Measurements from ENCODE around the gene PIK3CD.

Gene PIK3CD

DNA sequence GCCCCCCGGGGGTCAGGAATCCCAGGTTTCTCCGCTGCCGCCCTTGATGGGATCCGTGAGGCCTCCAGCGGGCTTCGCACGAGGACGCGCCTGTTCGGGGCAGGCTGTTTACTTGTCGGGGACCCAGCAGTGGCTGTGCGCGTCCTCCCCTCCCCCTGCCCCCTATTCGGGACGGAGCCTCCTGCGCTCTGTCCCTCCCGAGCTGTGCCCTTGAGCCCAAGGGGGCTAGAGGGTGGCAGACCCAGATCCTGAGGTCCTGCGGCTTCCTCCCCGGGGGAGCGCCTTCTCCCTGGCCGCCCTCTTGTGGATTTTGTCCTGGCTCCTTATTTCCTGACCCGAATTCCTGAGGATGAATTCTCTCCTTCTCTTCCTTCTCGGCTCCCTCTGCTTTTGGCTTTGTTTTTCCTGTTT, 38.4 kb downstream of the PIK3CD start:
- peak overlapping the region; percentile 60 for H3K4me3 ChIP-seq (ENCODE audit: low read length)
- no peak for TF ChIP-seq CTCF (conservative IDR thresholded peaks at IDR 0.05; ENCODE audit: low read depth, low read length)
- DNase-seq (ENCODE audit: low read depth): no peak

GRCh38 chr1:9690440-9691107, 39.0 kb downstream of the PIK3CD start:
- no peak for DNase-seq (ENCODE audit: low read depth)
- H3K4me3 ChIP-seq (ENCODE audit: low read length): peak overlapping the region; percentile 60
- TF ChIP-seq CTCF (conservative IDR thresholded peaks at IDR 0.05; ENCODE audit: low read depth, low read length): no peak

DNA sequence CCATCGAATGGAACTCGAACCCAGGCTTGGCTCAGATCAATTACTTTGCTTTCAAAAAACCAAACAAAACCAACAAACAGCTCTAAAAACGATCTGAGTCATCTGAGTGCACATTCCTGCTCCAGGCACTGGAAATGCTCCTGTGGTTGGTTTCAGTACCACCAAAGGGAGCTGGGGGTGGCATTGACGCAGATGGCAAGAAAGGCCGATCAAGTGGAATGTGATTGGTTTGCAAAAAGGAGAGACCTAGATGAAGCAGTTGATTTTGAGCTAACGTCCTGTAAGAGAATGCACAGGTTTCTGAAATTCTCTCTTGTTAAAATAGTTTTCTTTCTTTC, 39.5 kb downstream of the PIK3CD start:
- no peak for TF ChIP-seq CTCF (conservative IDR thresholded peaks at IDR 0.05; ENCODE audit: low read depth, low read length)
- DNase-seq (ENCODE audit: low read depth): no peak
- no peak overlapping the region for H3K4me3 ChIP-seq (ENCODE audit: low read length)

DNA sequence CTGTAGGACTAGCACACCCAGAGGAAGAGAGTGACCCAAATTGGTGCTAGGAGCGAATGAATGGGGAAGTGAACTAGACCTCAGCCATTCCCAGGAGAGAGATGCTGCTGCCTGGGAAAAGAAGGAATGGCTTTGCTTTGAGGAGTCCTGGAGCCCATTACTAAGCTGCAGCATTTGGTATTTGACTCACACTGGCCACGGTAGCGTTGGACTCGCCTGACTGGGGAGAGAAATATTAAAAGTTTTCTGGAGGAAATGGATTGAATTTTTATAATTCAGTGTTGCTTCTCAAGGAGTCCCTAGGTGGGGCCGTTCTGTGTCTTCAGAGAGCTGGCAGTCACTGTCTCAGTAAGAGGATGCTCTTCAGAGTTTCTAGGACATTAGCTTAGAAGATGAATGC, 40.2 kb downstream of the PIK3CD start:
- TF ChIP-seq CTCF (conservative IDR thresholded peaks at IDR 0.05; ENCODE audit: low read depth, low read length): no peak
- DNase-seq (ENCODE audit: low read depth): no peak
- no peak overlapping the region for H3K4me3 ChIP-seq (ENCODE audit: low read length)

- no peak for TF ChIP-seq CTCF (conservative IDR thresholded peaks at IDR 0.05; ENCODE audit: low read depth, low read length)
- H3K4me3 ChIP-seq (ENCODE audit: low read length): no peak overlapping the region
- DNase-seq (ENCODE audit: low read depth): no peak
These were observed 45.3 kb downstream of the PIK3CD start for GRCh38 chr1:9696793-9697192.

- DNase-seq (ENCODE audit: low read depth): no peak
- H3K4me3 ChIP-seq (ENCODE audit: low read length): no peak overlapping the region
- TF ChIP-seq CTCF (conservative IDR thresholded peaks at IDR 0.05; ENCODE audit: low read depth, low read length): no peak
These were observed 47.8 kb downstream of the PIK3CD start for GRCh38 chr1:9699361-9699760.

GRCh38 chr1:9700340-9700739, 48.8 kb downstream of the PIK3CD start:
- DNase-seq (ENCODE audit: low read depth): no peak
- no peak for TF ChIP-seq CTCF (conservative IDR thresholded peaks at IDR 0.05; ENCODE audit: low read depth, low read length)
- no peak overlapping the region for H3K4me3 ChIP-seq (ENCODE audit: low read length)

All from retinal pigment epithelial cell (primary cell).